HCT116 (cell line): ENCODE results near the gene MLYCD.

Source experiments
- ATF3 ChIP-seq: IDR thresholded peaks from 2 replicates; pipeline ENCODE4 v1.6.1; 2012
- CBX3 ChIP-seq: IDR thresholded peaks from 2 replicates; pipeline ENCODE4 v1.6.1; 2012; ENCODE audit warnings: low read depth
- CEBPB ChIP-seq: IDR thresholded peaks from 2 replicates; pipeline ENCODE4 v1.6.1; 2012; ENCODE audit warnings: low read depth
- CTCF ChIP-seq, 3 experiments: fragments of 200-600 bp in 1 of 3; sonication (generic) in 1 of 3; IDR thresholded peaks in 2 of 3; conservative IDR thresholded peaks in 1 of 3; 2 replicates each; pipeline ENCODE4 v1.5.1; 2012 to 2017; ENCODE audit warnings: low read depth in 2 of 3, low read length in 2 of 3, antibody characterized with exemption in 1 of 3, borderline replicate concordance in 1 of 3, control low read depth in 1 of 3, mild to moderate bottlenecking in 1 of 3, mixed read lengths in 1 of 3, mixed run types in 1 of 3, moderate library complexity in 1 of 3; ENCODE audit not compliant: insufficient read depth in 1 of 3
- EGR1 ChIP-seq: IDR thresholded peaks from 2 replicates; pipeline ENCODE4 v1.6.1; 2012; ENCODE audit warnings: low read depth
- EZH2 ChIP-seq: fragments of 200-600 bp; sonication (generic); IDR thresholded peaks from 2 replicates; pipeline ENCODE4 v1.6.1; 2017; ENCODE audit warnings: antibody characterized with exemption, mixed run types
- JUND ChIP-seq: IDR thresholded peaks from 2 replicates; pipeline ENCODE4 v1.6.1; 2012
- POLR2A ChIP-seq: IDR thresholded peaks from 2 replicates; pipeline ENCODE4 v1.7.0; 2011; ENCODE audit warnings: borderline replicate concordance; ENCODE audit not compliant: insufficient read depth, insufficient read length; ENCODE audit errors: extremely low read depth
- POLR2AphosphoS5 ChIP-seq: IDR thresholded peaks from 2 replicates; pipeline ENCODE4 v1.6.1; 2011; ENCODE audit warnings: mild to moderate bottlenecking, low read depth, low read length, moderate library complexity
- SIN3A ChIP-seq: IDR thresholded peaks from 2 replicates; pipeline ENCODE4 v1.6.1; 2012; ENCODE audit warnings: low read depth
- TCF7L2 ChIP-seq: IDR thresholded peaks from 2 replicates; pipeline ENCODE4 v1.7.0; 2011; ENCODE audit warnings: borderline replicate concordance, inconsistent platforms; ENCODE audit not compliant: insufficient read depth, insufficient read length; ENCODE audit errors: extremely low read depth
- YY1 ChIP-seq: IDR thresholded peaks from 2 replicates; pipeline ENCODE4 v1.6.1; 2011; ENCODE audit warnings: low read length, low read depth, moderate library complexity, mild to moderate bottlenecking; ENCODE audit not compliant: insufficient replicate concordance; ENCODE audit errors: extremely low read depth
- ZBTB33 ChIP-seq: IDR thresholded peaks from 2 replicates; pipeline ENCODE4 v1.6.1; 2011; ENCODE audit warnings: mild to moderate bottlenecking, low read length, moderate library complexity; ENCODE audit not compliant: insufficient replicate concordance; ENCODE audit errors: extremely low read depth
- ZNF274 ChIP-seq: fragments of 200-500 bp; sonication (Bioruptor generic); IDR thresholded peaks from 2 replicates; pipeline ENCODE4 v1.6.1; 2014; ENCODE audit warnings: mild to moderate bottlenecking, low read depth, low read length, inconsistent platforms

- TF ChIP-seq EZH2, result no peak
- no peak for TF ChIP-seq CTCF (IDR thresholded peaks at IDR 0.05 in 2 of 3, conservative IDR thresholded peaks at IDR 0.05 in 1 of 3; ENCODE audit: borderline replicate concordance in 1 of 3, insufficient read depth in 1 of 3, low read depth in 2 of 3, low read length in 2 of 3)
- TF ChIP-seq YY1, result no peak
- no peak for TF ChIP-seq POLR2A
- no peak for TF ChIP-seq JUND
- TF ChIP-seq ZBTB33, result no peak
- TF ChIP-seq TCF7L2, result no peak
- TF ChIP-seq ZNF274, result no peak
- TF ChIP-seq CBX3, result no peak
- TF ChIP-seq SIN3A, result no peak
- TF ChIP-seq CEBPB, result no peak
- no peak for TF ChIP-seq POLR2AphosphoS5
- TF ChIP-seq EGR1, result no peak
- TF ChIP-seq ATF3, result no peak
Measured at GRCh38 chr16:83899978-83900377, 1.1 kb downstream of the MLYCD start.
